GM21619 (cell line): ENCODE results near the gene PLPP3.

Experiments
- ATAC-seq: cut with Tn5 transposase; IDR thresholded peaks from one replicate; pipeline ENCODE4 v1.9.1; 2021; ENCODE audit not compliant: unreplicated experiment

The PLPP3 gene

GRCh38 chr1:56464294-56464693, 115.1 kb downstream of the PLPP3 start:
- no peak for ATAC-seq

- ATAC-seq: no peak
These were observed 116.0 kb downstream of the PLPP3 start for GRCh38 chr1:56463376-56463775.

GRCh38 chr1:56462209-56462608, 117.2 kb downstream of the PLPP3 start:
- ATAC-seq: no peak

GRCh38 chr1:56461158-56462127, 117.9 kb downstream of the PLPP3 start:
- ATAC-seq: no peak

GRCh38 chr1:56459260-56459659, 120.1 kb downstream of the PLPP3 start:
- ATAC-seq: no peak

- ATAC-seq: no peak
These were observed 121.5 kb downstream of the PLPP3 start for GRCh38 chr1:56457756-56458375.

GRCh38 chr1:56456435-56457101, 122.8 kb downstream of the PLPP3 start:
- ATAC-seq: no peak

GRCh38 chr1:56453417-56454078, 125.8 kb downstream of the PLPP3 start:
- ATAC-seq: no peak

GRCh38 chr1:56453016-56453415, 126.3 kb downstream of the PLPP3 start:
- ATAC-seq: no peak

- ATAC-seq: no peak
These were observed 127.0 kb downstream of the PLPP3 start for GRCh38 chr1:56452027-56453011.

- no peak for ATAC-seq
These were observed 127.9 kb downstream of the PLPP3 start for GRCh38 chr1:56451491-56451890.

- ATAC-seq: no peak
These were observed 129.2 kb downstream of the PLPP3 start for GRCh38 chr1:56450004-56450666.

GRCh38 chr1:56448529-56449300, 130.6 kb downstream of the PLPP3 start:
- ATAC-seq: no peak

GRCh38 chr1:56447823-56448222, 131.5 kb downstream of the PLPP3 start:
- ATAC-seq: no peak

- no peak for ATAC-seq
These were observed 132.7 kb downstream of the PLPP3 start for GRCh38 chr1:56446531-56447098.

- no peak for ATAC-seq
These were observed 134.3 kb downstream of the PLPP3 start for GRCh38 chr1:56444960-56445646.
